ENCODE measurements around the gene NCOA7.
"Not testable (repeated sequence)": the region's sequence is repeated elsewhere in the genome, so short reads cannot be mapped to it uniquely, and the experiment has no call there.

The NCOA7 gene

GRCh38 chr6:125844989-125845388 lies 54.2 kb downstream of the NCOA7 start:
- H3K4me3 ChIP-seq (replicated peaks; ENCODE audit: low read depth, low read length), result no peak overlapping the region
- TF ChIP-seq CTCF (IDR thresholded peaks at IDR 0.05; ENCODE audit: low read depth, low read length, missing control alignments), result no peak
- DNase-seq (ENCODE audit: extremely low read depth, low read depth), result no peak

DNA sequence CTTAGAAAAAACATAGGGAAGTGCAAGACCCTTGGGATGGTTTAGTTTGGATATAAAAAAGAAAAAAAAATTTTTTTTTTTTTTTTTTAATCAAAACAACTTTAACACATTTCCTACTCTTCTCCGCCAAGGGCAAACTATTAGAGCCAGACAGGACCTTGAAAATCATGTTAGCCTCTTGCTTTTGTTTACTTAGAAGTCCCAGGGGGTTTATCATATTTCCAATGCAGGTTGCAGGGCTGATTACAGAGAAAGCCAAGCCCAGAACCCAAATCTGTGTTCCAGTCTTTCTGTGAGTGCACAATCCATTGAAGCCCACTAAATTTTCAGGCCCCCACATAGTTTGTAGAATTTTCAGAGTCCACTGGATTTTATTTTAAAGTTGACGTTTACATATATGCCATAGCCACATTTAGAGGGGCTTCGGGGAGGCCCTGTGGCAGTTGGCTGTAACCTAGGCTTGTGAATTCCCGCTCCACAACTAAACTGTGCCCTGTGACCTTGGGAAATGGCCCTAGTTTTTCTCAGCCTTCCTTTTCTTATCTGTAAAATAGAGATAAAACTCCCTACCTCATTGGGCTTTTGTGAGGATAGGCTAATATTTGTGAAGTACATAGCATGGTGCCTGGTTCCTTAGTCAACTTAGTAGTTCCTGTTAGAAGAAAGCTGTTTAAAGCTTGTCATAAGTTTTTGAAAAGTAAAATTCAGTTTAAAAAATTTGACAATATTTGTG lies 55.7 kb downstream of the NCOA7 start:
- DNase-seq (ENCODE audit: extremely low read depth, low read depth), result no peak

GRCh38 chr6:125848286-125848685 lies 57.5 kb downstream of the NCOA7 start:
- not testable (repeated sequence) for H3K4me3 ChIP-seq (replicated peaks; ENCODE audit: low read depth, low read length); DNase-seq (ENCODE audit: extremely low read depth, low read depth)

More for the DNA sequence above, 55.7 kb downstream of the NCOA7 start:
- H3K4me3 ChIP-seq (replicated peaks; ENCODE audit: low read depth, low read length), result no peak overlapping the region
- TF ChIP-seq CTCF (IDR thresholded peaks at IDR 0.05; ENCODE audit: low read depth, low read length, missing control alignments), result no peak

GRCh38 chr6:125850361-125850760 lies 59.6 kb downstream of the NCOA7 start:
- no peak for TF ChIP-seq CTCF (IDR thresholded peaks at IDR 0.05; ENCODE audit: low read depth, low read length, missing control alignments)
- no peak for DNase-seq (ENCODE audit: extremely low read depth, low read depth)
- H3K4me3 ChIP-seq (replicated peaks; ENCODE audit: low read depth, low read length), result no peak overlapping the region

- no peak for TF ChIP-seq CTCF (IDR thresholded peaks at IDR 0.05; ENCODE audit: low read depth, low read length, missing control alignments)
- no peak for DNase-seq (ENCODE audit: extremely low read depth, low read depth)
- no peak overlapping the region for H3K4me3 ChIP-seq (replicated peaks; ENCODE audit: low read depth, low read length)
Observed at GRCh38 chr6:125852587-125852986, 61.8 kb downstream of the NCOA7 start.

- no peak overlapping the region for H3K4me3 ChIP-seq (replicated peaks; ENCODE audit: low read depth, low read length)
- TF ChIP-seq CTCF (IDR thresholded peaks at IDR 0.05; ENCODE audit: low read depth, low read length, missing control alignments), result no peak
- no peak for DNase-seq (ENCODE audit: extremely low read depth, low read depth)
Observed at GRCh38 chr6:125853168-125853567, 62.4 kb downstream of the NCOA7 start.

GRCh38 chr6:125853756-125854155 lies 63.0 kb downstream of the NCOA7 start:
- no peak for TF ChIP-seq CTCF (IDR thresholded peaks at IDR 0.05; ENCODE audit: low read depth, low read length, missing control alignments)
- no peak overlapping the region for H3K4me3 ChIP-seq (replicated peaks; ENCODE audit: low read depth, low read length)
- no peak for DNase-seq (ENCODE audit: extremely low read depth, low read depth)

All from HFF-Myc (cell line).